ENCODE data around the gene KLK1.

DNA sequence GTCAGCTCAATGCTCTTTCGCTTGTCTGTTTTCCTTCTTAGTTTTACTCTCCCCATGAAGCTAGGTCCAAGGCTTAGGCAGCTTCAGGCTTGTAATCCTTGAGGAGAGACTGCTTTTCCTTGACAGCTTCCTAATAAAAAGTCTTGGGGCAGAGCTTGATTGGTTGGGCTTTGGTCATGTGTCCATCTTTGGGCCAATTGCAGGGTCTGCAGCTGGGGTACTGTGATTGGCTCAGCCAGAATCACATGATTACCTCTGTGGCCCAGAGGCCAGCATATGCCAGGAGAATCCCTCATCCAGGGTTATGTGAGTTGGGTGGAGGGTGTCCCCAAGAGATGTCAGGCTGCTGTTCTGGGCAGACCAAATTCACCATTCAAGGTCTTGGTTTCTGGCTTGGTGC lies 8.1 kb downstream of the KLK1 start:
- TF ChIP-seq, protein P1, sequence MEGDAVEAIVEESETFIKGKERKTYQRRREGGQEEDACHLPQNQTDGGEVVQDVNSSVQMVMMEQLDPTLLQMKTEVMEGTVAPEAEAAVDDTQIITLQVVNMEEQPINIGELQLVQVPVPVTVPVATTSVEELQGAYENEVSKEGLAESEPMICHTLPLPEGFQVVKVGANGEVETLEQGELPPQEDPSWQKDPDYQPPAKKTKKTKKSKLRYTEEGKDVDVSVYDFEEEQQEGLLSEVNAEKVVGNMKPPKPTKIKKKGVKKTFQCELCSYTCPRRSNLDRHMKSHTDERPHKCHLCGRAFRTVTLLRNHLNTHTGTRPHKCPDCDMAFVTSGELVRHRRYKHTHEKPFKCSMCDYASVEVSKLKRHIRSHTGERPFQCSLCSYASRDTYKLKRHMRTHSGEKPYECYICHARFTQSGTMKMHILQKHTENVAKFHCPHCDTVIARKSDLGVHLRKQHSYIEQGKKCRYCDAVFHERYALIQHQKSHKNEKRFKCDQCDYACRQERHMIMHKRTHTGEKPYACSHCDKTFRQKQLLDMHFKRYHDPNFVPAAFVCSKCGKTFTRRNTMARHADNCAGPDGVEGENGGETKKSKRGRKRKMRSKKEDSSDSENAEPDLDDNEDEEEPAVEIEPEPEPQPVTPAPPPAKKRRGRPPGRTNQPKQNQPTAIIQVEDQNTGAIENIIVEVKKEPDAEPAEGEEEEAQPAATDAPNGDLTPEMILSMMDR (IDR thresholded peaks at IDR 0.05) = no peak
- no peak for TF ChIP-seq POLR2A (IDR thresholded peaks at IDR 0.05)
- no peak for TF ChIP-seq POLR2AphosphoS5 (IDR thresholded peaks at IDR 0.05)

All from stomach (tissue), 4 donors.